ENCODE measurements around the gene CBFA2T3. TPM values are rescaled to one million over a fixed set of nuclear protein-coding genes. Genes with fewer than 3 reads are reported as not detected.

CBFA2T3 gene
- total and polyA plus RNA-seq, 2 of the 13 experiments (the other 11 are each of a cell fraction or from before 2014, with no cell fraction given) = 0.05 TPM; not detected in 1

DNA sequence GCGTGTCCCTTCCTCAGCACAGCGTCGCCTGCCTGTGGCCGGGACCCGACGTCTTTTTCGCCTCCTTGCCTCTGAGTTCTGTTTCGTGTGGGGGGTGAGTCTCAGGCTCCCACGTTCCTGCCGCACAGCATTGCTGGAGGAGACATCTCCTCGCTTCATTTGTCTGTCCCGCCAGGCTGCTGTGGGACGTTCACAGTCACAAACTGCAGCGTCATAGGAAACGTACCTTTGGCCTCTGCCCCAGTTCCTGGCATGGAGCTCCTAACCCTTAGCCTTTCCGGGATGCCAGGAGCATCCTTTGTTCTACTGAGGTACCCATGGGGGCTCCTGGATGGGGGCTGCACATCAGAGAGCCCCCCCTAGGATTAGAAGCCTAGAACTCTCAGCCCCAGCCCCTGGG is 18.2 kb upstream of the CBFA2T3 start:
- Histone ChIP-seq H3K27me3 (ENCODE audit: control insufficient read depth in 1 of 2, insufficient read depth in 2 of 2, low read length in 2 of 2) (peaks cover 29 to 70% of the 10 kb centered on the region in 2 experiments), H4K20me1 (ENCODE audit: insufficient read depth, low read length) (no peaks in the 10 kb centered on the region), H2AFZ (ENCODE audit: low read length) (no peak overlapping the region), H3K27ac (ENCODE audit: extremely low read length, insufficient read depth, low read length) (no peak overlapping the region), H3K4me1 (ENCODE audit: insufficient read depth, low read length) (0 out of 2 replicates have a peak, but pooled peaks cover 6% of the 10 kb centered on the region), H3K9ac (ENCODE audit: insufficient read depth, low read depth, low read length) (no peak overlapping the region), H3K9me3 (ENCODE audit: low read length) (peaks cover 18% of the 10 kb centered on the region), H3K4me3 (replicated peaks in 1 of 3; ENCODE audit: insufficient read depth in 1 of 3, low read depth in 2 of 3, low read length in 3 of 3) (no peak overlapping the region), H3K36me3 (replicated peaks in 1 of 2; ENCODE audit: control insufficient read depth in 1 of 2, insufficient read depth in 2 of 2, low read length in 2 of 2) (no peaks in the 10 kb centered on the region), H3K4me2 (ENCODE audit: low read depth, low read length) (no peak overlapping the region), H3K79me2 (ENCODE audit: insufficient read depth, low read length) (no peaks in the 10 kb centered on the region)
- intact Hi-C loops (cut with micrococcal nuclease; ENCODE audit: unreplicated experiment) (no loop called here), in situ Hi-C loops (cut with HindIII; ENCODE audit: extremely low pct_ligation_motif_present, low pct_unique_long_range_greater_than_20kb) (no loop called here)
- TF ChIP-seq, protein P1, sequence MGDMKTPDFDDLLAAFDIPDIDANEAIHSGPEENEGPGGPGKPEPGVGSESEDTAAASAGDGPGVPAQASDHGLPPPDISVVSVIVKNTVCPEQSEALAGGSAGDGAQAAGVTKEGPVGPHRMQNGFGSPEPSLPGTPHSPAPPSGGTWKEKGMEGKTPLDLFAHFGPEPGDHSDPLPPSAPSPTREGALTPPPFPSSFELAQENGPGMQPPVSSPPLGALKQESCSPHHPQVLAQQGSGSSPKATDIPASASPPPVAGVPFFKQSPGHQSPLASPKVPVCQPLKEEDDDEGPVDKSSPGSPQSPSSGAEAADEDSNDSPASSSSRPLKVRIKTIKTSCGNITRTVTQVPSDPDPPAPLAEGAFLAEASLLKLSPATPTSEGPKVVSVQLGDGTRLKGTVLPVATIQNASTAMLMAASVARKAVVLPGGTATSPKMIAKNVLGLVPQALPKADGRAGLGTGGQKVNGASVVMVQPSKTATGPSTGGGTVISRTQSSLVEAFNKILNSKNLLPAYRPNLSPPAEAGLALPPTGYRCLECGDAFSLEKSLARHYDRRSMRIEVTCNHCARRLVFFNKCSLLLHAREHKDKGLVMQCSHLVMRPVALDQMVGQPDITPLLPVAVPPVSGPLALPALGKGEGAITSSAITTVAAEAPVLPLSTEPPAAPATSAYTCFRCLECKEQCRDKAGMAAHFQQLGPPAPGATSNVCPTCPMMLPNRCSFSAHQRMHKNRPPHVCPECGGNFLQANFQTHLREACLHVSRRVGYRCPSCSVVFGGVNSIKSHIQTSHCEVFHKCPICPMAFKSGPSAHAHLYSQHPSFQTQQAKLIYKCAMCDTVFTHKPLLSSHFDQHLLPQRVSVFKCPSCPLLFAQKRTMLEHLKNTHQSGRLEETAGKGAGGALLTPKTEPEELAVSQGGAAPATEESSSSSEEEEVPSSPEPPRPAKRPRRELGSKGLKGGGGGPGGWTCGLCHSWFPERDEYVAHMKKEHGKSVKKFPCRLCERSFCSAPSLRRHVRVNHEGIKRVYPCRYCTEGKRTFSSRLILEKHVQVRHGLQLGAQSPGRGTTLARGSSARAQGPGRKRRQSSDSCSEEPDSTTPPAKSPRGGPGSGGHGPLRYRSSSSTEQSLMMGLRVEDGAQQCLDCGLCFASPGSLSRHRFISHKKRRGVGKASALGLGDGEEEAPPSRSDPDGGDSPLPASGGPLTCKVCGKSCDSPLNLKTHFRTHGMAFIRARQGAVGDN (CRISPR knock-in tag; IDR thresholded peaks at IDR 0.05) = peak; percentile 22; the same call in 1 of the 2 replicates
- TF ChIP-seq LCORL (IDR thresholded peaks at IDR 0.05) (no peak), LCORL (CRISPR knock-in tag; IDR thresholded peaks at IDR 0.05) (no peak)
- 21% methylated on average over 14 of the region's 16 CpGs for WGBS (ENCODE audit: low lambda C conversion rate)
- DNase-seq (ENCODE audit: low spot score) = no peak
- POLR2A ChIA-PET = no interaction called here
- FAIRE-seq = no peak
- CTCF ChIA-PET (ENCODE audit: low intra/inter-chr PET ratio, low total read pairs) = no interaction called here
- ATAC-seq = no peak
- no TSS peak for BruUV-seq (replicated peaks)

DNA sequence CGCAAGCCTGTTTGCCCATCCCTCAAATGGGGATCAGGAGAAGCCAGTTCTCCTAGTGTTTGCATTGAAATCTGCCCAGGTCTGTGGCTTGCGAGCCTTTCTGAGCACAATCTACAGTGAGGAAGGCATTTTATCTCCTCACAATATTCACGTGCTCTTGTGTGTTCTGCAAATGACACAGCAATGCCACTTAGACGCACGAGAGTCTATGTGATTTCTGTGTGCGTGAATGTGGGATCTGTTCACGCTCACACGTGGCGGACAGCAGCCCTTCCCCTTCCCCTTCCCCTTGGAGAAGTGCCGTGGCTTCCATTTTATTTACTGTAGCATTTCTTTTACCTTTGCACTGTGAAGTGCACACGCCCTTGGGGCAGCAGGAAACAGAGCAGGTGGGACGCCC is 17.7 kb upstream of the CBFA2T3 start:
- Histone ChIP-seq H3K79me2 (ENCODE audit: insufficient read depth, low read length) (no peaks in the 10 kb centered on the region), H2AFZ (ENCODE audit: low read length) (no peak overlapping the region), H3K9me3 (ENCODE audit: low read length) (peaks cover 18% of the 10 kb centered on the region), H4K20me1 (ENCODE audit: insufficient read depth, low read length) (no peaks in the 10 kb centered on the region), H3K4me1 (ENCODE audit: insufficient read depth, low read length) (0 out of 2 replicates have a peak, but pooled peaks cover 6% of the 10 kb centered on the region), H3K9ac (ENCODE audit: insufficient read depth, low read depth, low read length) (no peak overlapping the region), H3K4me2 (ENCODE audit: low read depth, low read length) (no peak overlapping the region), H3K27ac (ENCODE audit: extremely low read length, insufficient read depth, low read length) (no peak overlapping the region), H3K36me3 (replicated peaks in 1 of 2; ENCODE audit: control insufficient read depth in 1 of 2, insufficient read depth in 2 of 2, low read length in 2 of 2) (no peaks in the 10 kb centered on the region), H3K27me3 (ENCODE audit: control insufficient read depth in 1 of 2, insufficient read depth in 2 of 2, low read length in 2 of 2) (peaks cover 27 to 71% of the 10 kb centered on the region in 2 experiments), H3K4me3 (replicated peaks in 1 of 3; ENCODE audit: insufficient read depth in 1 of 3, low read depth in 2 of 3, low read length in 3 of 3) (no peak overlapping the region)
- intact Hi-C loops (cut with micrococcal nuclease; ENCODE audit: unreplicated experiment) (no loop called here), in situ Hi-C loops (cut with HindIII; ENCODE audit: extremely low pct_ligation_motif_present, low pct_unique_long_range_greater_than_20kb) (no loop called here)
- WGBS (ENCODE audit: low lambda C conversion rate) = 9% methylated on average over 10 of the region's 12 CpGs
- FAIRE-seq (no peak), ATAC-seq (no peak), DNase-seq (ENCODE audit: low spot score) (no peak)
- BruUV-seq (replicated peaks) = no TSS peak
- POLR2A ChIA-PET = no interaction called here
- CTCF ChIA-PET (ENCODE audit: low intra/inter-chr PET ratio, low total read pairs) = no interaction called here
- TF ChIP-seq ZFP41 (CRISPR knock-in tag; IDR thresholded peaks at IDR 0.05; ENCODE audit: borderline replicate concordance) (no peak), SKI (IDR thresholded peaks at IDR 0.05; ENCODE audit: partially characterized antibody) (no peak), ZNF124 (CRISPR knock-in tag; IDR thresholded peaks at IDR 0.05) (no peak)
- TF ChIP-seq, protein P2, sequence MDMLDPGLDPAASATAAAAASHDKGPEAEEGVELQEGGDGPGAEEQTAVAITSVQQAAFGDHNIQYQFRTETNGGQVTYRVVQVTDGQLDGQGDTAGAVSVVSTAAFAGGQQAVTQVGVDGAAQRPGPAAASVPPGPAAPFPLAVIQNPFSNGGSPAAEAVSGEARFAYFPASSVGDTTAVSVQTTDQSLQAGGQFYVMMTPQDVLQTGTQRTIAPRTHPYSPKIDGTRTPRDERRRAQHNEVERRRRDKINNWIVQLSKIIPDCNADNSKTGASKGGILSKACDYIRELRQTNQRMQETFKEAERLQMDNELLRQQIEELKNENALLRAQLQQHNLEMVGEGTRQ (IDR thresholded peaks at IDR 0.05; ENCODE audit: low read depth, low read length) = no peak
- TF ChIP-seq, protein P2 (CRISPR knock-in tag; IDR thresholded peaks at IDR 0.05; ENCODE audit: borderline replicate concordance) = no peak
- TF ChIP-seq, protein P3, sequence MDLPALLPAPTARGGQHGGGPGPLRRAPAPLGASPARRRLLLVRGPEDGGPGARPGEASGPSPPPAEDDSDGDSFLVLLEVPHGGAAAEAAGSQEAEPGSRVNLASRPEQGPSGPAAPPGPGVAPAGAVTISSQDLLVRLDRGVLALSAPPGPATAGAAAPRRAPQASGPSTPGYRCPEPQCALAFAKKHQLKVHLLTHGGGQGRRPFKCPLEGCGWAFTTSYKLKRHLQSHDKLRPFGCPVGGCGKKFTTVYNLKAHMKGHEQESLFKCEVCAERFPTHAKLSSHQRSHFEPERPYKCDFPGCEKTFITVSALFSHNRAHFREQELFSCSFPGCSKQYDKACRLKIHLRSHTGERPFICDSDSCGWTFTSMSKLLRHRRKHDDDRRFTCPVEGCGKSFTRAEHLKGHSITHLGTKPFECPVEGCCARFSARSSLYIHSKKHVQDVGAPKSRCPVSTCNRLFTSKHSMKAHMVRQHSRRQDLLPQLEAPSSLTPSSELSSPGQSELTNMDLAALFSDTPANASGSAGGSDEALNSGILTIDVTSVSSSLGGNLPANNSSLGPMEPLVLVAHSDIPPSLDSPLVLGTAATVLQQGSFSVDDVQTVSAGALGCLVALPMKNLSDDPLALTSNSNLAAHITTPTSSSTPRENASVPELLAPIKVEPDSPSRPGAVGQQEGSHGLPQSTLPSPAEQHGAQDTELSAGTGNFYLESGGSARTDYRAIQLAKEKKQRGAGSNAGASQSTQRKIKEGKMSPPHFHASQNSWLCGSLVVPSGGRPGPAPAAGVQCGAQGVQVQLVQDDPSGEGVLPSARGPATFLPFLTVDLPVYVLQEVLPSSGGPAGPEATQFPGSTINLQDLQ (CRISPR knock-in tag; IDR thresholded peaks at IDR 0.05) = no peak

Measured in HepG2 (cell line).